GM23248 (cell line): Measurements from ENCODE around the gene CNRIP1. TPM values are rescaled to one million over a fixed set of nuclear protein-coding genes. Genes with fewer than 3 reads are reported as not detected.

Experiments
- DNase-seq: peaks from one replicate; pipeline ENCODE4 v3.0.0-alpha.2; 2015
- H2AFZ ChIP-seq: fragments of 200-600 bp; sonication (generic); 2 replicates; pipeline ENCODE4 v1.6.1; 2016; ENCODE audit warnings: antibody characterized with exemption
- H3F3A ChIP-seq: fragments of 200-600 bp; sonication (generic); 2 replicates; pipeline ENCODE4 v1.6.1; 2016; ENCODE audit warnings: mild to moderate bottlenecking, antibody characterized with exemption, mixed run types; ENCODE audit not compliant: insufficient read depth
- H3K27ac ChIP-seq: fragments of 200-600 bp; sonication (generic); 2 replicates; pipeline ENCODE4 v1.5.1; 2016; ENCODE audit warnings: mild to moderate bottlenecking
- H3K27me3 ChIP-seq: fragments of 200-600 bp; sonication (generic); replicated peaks from 2 replicates; pipeline ENCODE4 v1.6.1; 2016; ENCODE audit warnings: mild to moderate bottlenecking; ENCODE audit not compliant: insufficient read depth
- H3K36me3 ChIP-seq: fragments of 200-600 bp; sonication (generic); 2 replicates; pipeline ENCODE4 v1.6.1; 2016; ENCODE audit warnings: low read depth, mild to moderate bottlenecking
- H3K4me1 ChIP-seq: fragments of 200-600 bp; sonication (generic); 2 replicates; pipeline ENCODE4 v1.6.1; 2016; ENCODE audit warnings: mild to moderate bottlenecking; ENCODE audit not compliant: insufficient read depth
- H3K4me2 ChIP-seq: fragments of 200-600 bp; sonication (generic); one replicate; pipeline ENCODE4 v1.6.1; 2016; ENCODE audit warnings: mild to moderate bottlenecking; ENCODE audit not compliant: unreplicated experiment
- H3K4me3 ChIP-seq: fragments of 200-600 bp; sonication (generic); 2 replicates; pipeline ENCODE4 v1.5.1; 2016; ENCODE audit warnings: mild to moderate bottlenecking
- H3K79me2 ChIP-seq: fragments of 200-600 bp; sonication (generic); 2 replicates; pipeline ENCODE4 v1.6.1; 2016; ENCODE audit warnings: mild to moderate bottlenecking; ENCODE audit not compliant: insufficient read depth
- H3K9ac ChIP-seq: fragments of 200-600 bp; sonication (generic); 2 replicates; pipeline ENCODE4 v1.6.1; 2016; ENCODE audit warnings: mild to moderate bottlenecking
- H3K9me2 ChIP-seq: fragments of 200-600 bp; sonication (generic); 2 replicates; pipeline ENCODE4 v1.6.1; 2016; ENCODE audit warnings: mixed run types, mild to moderate bottlenecking, moderate library complexity; ENCODE audit not compliant: insufficient read depth
- H3K9me3 ChIP-seq: fragments of 200-600 bp; sonication (generic); one replicate; pipeline ENCODE4 v1.6.1; 2017; ENCODE audit warnings: low read depth
- H4K20me1 ChIP-seq: fragments of 200-600 bp; sonication (generic); 2 replicates; pipeline ENCODE4 v1.6.0; 2016; ENCODE audit not compliant: insufficient read depth
- EZH2 ChIP-seq: fragments of 200-600 bp; sonication (generic); IDR thresholded peaks from 2 replicates; pipeline ENCODE4 v1.6.1; 2018; ENCODE audit warnings: antibody characterized with exemption, mild to moderate bottlenecking; ENCODE audit not compliant: insufficient read depth, poor library complexity, severe bottlenecking
- EZH2phosphoT487 ChIP-seq: fragments of 200-600 bp; sonication (generic); IDR thresholded peaks from 2 replicates; pipeline ENCODE4 v1.6.1; 2018; ENCODE audit warnings: antibody characterized with exemption, moderate library complexity, mild to moderate bottlenecking, low read depth; ENCODE audit not compliant: insufficient read depth
- WGBS, 2 experiments: methylation state at CpG; one replicate each; pipeline ENCODE4 v1.1.6; 2015 to 2017; ENCODE audit warnings: low lambda C conversion rate in 2 of 2, low coverage in 1 of 2; ENCODE audit errors: missing lambda C conversion rate in 2 of 2; 5-methylcytosine and 5-hydroxymethylcytosine counted together
- in situ Hi-C: fragments of 300-500 bp; cut with MboI; formaldehyde crosslinking; loops from 2 replicates; pipeline ENCODE4 v1.15.0; 2020
- polyA plus RNA-seq: library from polyadenylated mRNA; unstranded; fragments of >200 nt; fragmentation: Nextera tagmentation; extraction: Ambion mirVana; gene quantifications from 2 replicates; pipeline ENCODE4 v1.2.1, GENCODE V29; 2016
- total RNA-seq: library from RNA; depleted of rRNA; stranded (reverse); fragments of >200 nt; shearing (Covaris generic); gene quantifications from 2 replicates; pipeline ENCODE4 v1.2.3, GENCODE V29; 2014

CNRIP1 gene
- total and polyA plus RNA-seq, 2 experiments from 2014 or later = 37.7 to 41.5 TPM

- 47 to 52% methylated on average over 3 of the region's 3 CpGs for WGBS, 2 experiments
- no peaks in the 10 kb centered on the region for H3K27me3 ChIP-seq
- TF ChIP-seq EZH2phosphoT487 = no peak
- no peak for TF ChIP-seq EZH2
- no peaks in the 10 kb centered on the region; the same call in 1 of the 2 replicates for H3F3A ChIP-seq
- H4K20me1 ChIP-seq = no peaks in the 10 kb centered on the region
- no peaks in the 10 kb centered on the region for H3K9me3 ChIP-seq
- no peaks in the 10 kb centered on the region for H3K36me3 ChIP-seq
- no peak overlapping the region for H2AFZ ChIP-seq
- H3K27ac ChIP-seq = no peak overlapping the region
- no peak for DNase-seq
- H3K9me2 ChIP-seq = no peaks in the 10 kb centered on the region
- H3K4me1 ChIP-seq = 0 out of 2 replicates have a peak, but pooled peaks cover 3% of the 10 kb centered on the region
- H3K79me2 ChIP-seq = no peaks in the 10 kb centered on the region
- no peak overlapping the region for H3K9ac ChIP-seq
- H3K4me2 ChIP-seq = no peak overlapping the region
- in situ Hi-C loops = no loop called here
- no peak overlapping the region for H3K4me3 ChIP-seq
These were observed 5.3 kb upstream of the CNRIP1 start for GRCh38 chr2:68325056-68325455.

DNA sequence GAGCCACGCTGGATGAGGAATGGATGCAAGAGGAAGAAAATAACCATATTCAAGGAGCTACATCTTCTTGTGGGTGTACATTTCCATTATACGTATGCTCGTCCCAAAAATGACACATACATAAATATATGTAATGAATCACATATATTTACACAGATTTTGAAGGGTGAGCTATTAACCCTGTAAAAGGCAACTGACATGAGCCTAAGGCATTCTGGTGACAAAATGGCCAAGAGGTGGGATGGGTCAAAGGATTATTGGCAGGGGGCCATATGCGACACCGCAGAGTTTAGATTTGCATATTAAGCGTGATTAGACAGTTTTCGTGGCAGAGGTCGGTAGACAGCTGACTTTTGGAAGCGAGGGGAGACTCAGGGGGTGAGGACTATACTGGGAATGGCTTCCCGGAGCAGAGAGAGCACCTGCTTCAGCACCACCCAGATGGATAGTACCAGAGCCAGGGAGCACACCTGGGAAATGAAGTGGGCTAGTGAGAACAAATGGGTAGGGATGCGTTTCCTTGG lies 431 bp upstream of the CNRIP1 start:
- Histone ChIP-seq H2AFZ (peak overlapping the region; percentile 92), H3K4me1 (peaks cover 3% of the 10 kb centered on the region; the same call in 1 of the 2 replicates), H3K4me3 (peak overlapping the region; percentile 96), H3K27ac (peak overlapping the region; percentile 85), H3K36me3 (0 out of 2 replicates have a peak, but pooled peaks cover 6% of the 10 kb centered on the region), H3K79me2 (peaks cover 43% of the 10 kb centered on the region), H3K4me2 (peak overlapping the region; percentile 96), H3K9me2 (no peaks in the 10 kb centered on the region), H3K27me3 (no peaks in the 10 kb centered on the region), H3F3A (no peaks in the 10 kb centered on the region; the same call in 1 of the 2 replicates), H3K9ac (peak overlapping the region; percentile 91), H3K9me3 (no peaks in the 10 kb centered on the region), H4K20me1 (no peaks in the 10 kb centered on the region)
- DNase-seq = no peak
- 1 to 7% methylated on average over 11 of the region's 11 CpGs for WGBS, 2 experiments
- in situ Hi-C loops = no loop called here
- no peak for TF ChIP-seq EZH2
- TF ChIP-seq EZH2phosphoT487 = no peak

DNA sequence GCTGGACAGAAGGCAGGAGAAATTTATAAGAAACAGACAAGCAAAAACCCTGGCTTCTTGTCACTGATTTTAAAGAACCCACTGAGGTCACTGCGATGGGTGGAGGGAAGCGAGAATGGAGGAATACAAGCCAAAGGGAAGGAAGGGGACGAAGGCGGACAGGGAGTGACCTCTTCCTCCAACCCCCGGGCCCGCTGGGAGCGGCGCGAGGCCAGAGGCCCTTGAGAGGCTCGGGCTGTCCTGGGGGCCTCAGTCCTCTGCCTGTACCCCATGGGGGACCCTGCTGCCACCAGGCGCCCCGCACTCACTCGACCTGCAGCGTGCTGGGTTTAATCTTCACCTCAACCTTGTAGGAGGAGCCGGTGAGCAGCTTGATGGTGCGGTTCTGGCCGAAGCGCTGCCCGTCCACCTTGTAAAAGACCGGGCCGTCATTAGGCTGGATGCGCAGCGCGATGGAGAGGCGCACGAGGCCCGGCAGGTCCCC lies 793 bp downstream of the CNRIP1 start:
- no peak for TF ChIP-seq EZH2
- TF ChIP-seq EZH2phosphoT487 = no peak
- peak; percentile 53 for DNase-seq
- Histone ChIP-seq H2AFZ (peak overlapping the region; percentile 92), H3K36me3 (0 out of 2 replicates have a peak, but pooled peaks cover 12% of the 10 kb centered on the region), H3K27ac (peak overlapping the region; percentile 85), H3K4me2 (peak overlapping the region; percentile 96), H4K20me1 (no peaks in the 10 kb centered on the region), H3F3A (no peaks in the 10 kb centered on the region; the same call in 1 of the 2 replicates), H3K27me3 (no peaks in the 10 kb centered on the region), H3K4me3 (peak overlapping the region; percentile 96), H3K79me2 (peaks cover 54% of the 10 kb centered on the region), H3K9me3 (no peaks in the 10 kb centered on the region), H3K9me2 (no peaks in the 10 kb centered on the region), H3K4me1 (peaks cover 3% of the 10 kb centered on the region; the same call in 1 of the 2 replicates), H3K9ac (peak overlapping the region; percentile 91)
- WGBS, 2 experiments = 0 to 2% methylated on average over 22 to 23 of the region's 27 CpGs
- in situ Hi-C loops = no loop called here

DNA sequence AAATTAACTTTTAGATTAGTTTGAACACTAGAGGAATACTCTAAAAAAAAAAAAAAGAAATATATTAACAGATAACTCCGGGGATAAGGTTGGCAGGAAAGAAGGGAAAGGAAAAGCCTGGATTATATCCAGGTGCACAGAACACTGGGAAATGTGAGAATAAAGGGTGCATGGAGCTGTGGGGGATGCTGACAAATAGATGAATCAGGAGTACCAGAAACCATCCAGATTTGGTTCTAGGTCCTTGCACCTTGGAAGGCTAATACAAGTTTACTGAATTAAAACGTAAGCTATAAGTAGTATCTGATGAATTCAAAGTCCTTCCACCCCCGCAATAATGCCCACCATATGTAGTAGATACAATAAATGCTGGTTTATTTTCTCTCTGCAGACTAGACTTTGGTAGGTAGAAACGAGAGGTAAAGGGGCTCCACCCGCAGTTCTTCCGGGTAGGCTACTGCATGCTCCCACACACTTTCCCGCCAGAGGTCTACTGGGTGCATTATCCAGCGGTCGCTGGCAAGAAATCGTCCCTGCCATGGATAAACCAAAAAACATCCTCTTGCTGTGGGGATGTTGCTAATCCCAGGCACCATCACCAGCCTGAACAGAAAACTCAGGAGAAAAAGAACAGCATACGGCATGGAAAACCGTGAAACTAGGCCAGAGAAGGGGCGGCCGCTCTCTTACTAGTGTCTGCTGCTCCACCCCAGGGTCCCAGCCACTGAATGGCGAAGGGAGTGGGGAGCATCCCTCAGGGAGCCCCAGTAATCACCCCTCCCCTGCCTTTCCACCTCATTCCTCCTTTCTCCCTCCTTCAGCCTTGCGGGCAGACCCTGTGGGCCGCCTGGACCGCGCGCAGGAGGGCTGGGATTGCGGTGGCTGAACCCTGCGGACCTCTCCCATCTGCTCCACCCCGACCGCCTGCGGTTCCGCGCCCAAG lies 1.5 kb downstream of the CNRIP1 start:
- in situ Hi-C loops = no loop called here
- Histone ChIP-seq H4K20me1 (no peaks in the 10 kb centered on the region), H3K9me3 (no peaks in the 10 kb centered on the region), H3F3A (no peaks in the 10 kb centered on the region; the same call in 1 of the 2 replicates), H3K9me2 (no peaks in the 10 kb centered on the region), H3K27ac (peak overlapping the region; percentile 85), H3K9ac (peak overlapping the region; percentile 91), H3K4me2 (peak overlapping the region; percentile 96), H3K27me3 (no peaks in the 10 kb centered on the region), H3K79me2 (peaks cover 57% of the 10 kb centered on the region), H3K36me3 (0 out of 2 replicates have a peak, but pooled peaks cover 12% of the 10 kb centered on the region), H3K4me1 (peaks cover 3% of the 10 kb centered on the region; the same call in 1 of the 2 replicates), H3K4me3 (peak overlapping the region; percentile 96), H2AFZ (peak overlapping the region; percentile 92)
- peak; percentile 45 for DNase-seq
- WGBS, 2 experiments = 5 to 7% methylated on average over 27 of the region's 27 CpGs
- TF ChIP-seq EZH2 (no peak), EZH2phosphoT487 (no peak)
